CD1c-positive myeloid dendritic cell (primary cell): ENCODE measurements around the gene RFLNA.
"Not testable (repeated sequence)": the region's sequence is repeated elsewhere in the genome, so short reads cannot be mapped to it uniquely, and the experiment has no call there.

Source experiments
- DNase-seq: peaks from one replicate; pipeline ENCODE4 v3.0.0-alpha.2; 2016; ENCODE audit errors: extremely low spot score

RFLNA gene

DNA sequence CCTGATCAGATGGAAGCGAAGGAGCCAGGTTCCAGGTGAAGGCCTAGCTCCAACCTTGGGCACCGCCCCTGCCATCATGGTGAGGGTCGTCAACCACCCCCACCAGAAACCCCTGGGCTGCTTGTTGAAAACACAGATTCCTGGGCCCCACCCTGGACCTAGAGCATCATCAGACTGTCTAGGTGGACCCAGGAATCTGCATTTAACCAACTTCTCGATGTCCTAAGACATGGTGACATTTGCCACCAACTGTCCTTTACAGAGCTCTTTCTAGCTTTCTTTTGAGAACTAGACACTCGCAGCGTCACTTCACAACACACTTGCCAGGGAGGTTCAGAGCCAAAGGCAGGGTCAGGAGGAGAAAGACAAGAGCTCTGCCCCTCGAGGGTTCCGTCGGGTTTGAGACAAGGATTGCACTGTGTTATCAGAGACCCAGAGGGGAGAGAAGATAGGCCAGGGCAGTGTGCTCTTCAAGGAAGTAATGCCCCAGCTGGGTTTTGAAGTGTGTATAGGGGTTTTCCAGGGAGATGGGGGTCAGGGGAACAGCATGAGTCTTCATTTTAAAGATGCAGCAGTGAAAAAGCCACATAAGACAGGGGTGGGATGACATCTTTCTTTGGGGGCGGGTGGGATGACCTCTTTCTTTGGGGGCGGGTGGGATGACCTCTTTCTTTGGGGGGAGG is 24.6 kb downstream of the RFLNA start:
- DNase-seq = no peak

- DNase-seq = peak; percentile 69
Observed at GRCh38 chr12:124321040-124321481, 26.2 kb downstream of the RFLNA start.

- no peak for DNase-seq
Observed at GRCh38 chr12:124321556-124322270, 26.8 kb downstream of the RFLNA start.

DNA sequence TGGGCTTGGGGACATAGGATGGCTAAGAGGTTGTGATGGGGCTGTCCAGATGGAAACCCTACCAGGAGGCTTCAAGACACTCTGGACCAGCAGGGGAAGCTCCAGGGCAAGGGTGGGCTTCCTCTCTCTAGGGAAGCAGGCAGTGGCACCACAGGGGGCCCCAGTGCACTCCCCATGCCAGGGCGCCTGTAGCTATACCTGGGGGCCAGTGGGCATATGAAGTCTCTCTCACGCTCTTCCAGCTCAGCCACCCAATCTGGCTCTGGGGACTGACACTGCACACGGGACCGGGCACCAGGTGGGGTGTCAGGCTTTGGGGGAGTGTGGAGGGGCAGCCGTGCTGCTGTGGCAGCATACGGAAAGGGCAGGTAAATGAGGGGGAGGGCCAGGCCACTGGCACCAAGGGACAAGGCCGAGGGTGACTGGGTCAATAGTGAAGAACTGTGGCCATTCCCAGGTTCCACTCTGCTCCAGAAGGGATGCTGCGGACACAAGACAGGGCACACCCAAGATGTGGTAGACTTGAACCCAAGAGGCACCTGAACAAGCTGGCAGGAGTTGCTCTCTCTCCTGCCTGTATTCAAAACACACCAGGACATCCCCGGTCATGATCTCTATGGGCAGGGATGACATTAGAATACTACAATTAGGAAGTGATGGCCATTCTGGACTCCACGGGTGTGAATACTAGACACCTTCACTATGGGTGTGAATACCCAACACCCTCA is 27.5 kb downstream of the RFLNA start:
- no peak for DNase-seq

GRCh38 chr12:124322999-124323328 is 28.1 kb downstream of the RFLNA start:
- DNase-seq = not testable (repeated sequence)

- no peak for DNase-seq
Observed at GRCh38 chr12:124323771-124324530, 29.1 kb downstream of the RFLNA start.

DNA sequence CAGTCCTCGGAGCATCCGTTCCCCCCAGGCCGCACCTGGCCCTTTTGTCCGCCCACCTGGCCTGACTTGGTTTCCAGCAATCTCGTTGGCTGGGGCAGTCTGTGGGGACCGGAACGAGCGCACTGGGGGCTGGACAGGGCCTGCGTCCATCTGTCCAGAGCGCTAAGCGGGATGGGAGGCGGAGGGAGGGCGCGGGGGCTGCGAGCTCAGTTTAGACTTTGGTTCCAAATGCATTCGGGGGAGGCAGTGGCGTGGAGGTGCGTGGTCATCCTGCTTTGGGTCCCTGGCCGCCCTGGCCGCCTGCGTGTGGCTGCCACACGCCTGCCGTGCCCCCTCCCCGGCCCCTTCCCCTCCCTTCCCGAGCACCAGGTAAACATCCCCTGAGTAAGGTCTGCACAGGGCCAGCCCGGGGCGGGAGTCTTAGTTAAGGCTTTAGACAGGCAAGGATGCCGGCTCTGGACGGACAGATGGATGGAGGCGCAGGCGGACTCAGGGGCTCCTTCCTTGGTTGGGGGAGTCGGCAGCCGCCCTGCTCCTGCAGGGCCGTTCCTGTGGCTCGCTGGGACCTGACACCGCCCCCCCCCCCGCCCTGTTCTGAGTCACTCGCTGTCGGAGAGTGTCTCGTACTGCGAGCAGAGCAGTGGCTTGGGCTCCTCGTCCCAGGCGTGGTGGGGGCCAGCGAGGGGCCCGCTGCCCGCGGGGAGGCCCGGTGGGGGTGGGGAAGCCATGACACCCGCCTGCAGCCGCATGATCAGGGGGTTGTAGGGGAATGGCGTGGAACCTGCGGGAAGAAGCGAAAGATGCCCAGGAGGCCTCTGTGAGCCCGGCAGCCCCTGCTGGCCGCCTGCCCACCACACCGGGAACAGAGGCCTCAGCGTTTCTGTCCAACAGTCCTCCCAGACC is 30.2 kb downstream of the RFLNA start:
- no peak for DNase-seq

DNA sequence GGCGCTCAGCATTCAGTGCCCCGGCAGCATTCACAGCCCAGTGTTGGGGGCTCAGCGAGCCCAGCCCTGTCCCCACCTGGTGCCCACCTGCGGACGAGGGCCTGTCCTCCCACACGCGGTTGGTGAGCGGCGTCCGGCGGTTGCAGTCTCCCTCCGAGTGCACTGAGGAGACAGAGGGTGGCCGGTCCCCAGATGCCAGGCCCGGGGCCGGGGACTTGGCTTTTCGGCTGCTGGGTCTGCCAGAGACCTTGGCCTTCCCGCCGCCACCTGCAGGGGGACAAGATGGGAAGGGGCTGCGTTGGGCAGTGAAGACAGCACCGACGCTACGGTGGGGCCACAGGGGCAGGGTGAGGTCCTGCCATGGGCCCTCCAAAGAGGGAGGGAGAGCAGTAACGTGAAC is 31.2 kb downstream of the RFLNA start:
- DNase-seq = no peak

- no peak for DNase-seq
Observed at GRCh38 chr12:124326871-124327270, 32.0 kb downstream of the RFLNA start.

GRCh38 chr12:124327362-124328043 is 32.6 kb downstream of the RFLNA start:
- no peak for DNase-seq

DNA sequence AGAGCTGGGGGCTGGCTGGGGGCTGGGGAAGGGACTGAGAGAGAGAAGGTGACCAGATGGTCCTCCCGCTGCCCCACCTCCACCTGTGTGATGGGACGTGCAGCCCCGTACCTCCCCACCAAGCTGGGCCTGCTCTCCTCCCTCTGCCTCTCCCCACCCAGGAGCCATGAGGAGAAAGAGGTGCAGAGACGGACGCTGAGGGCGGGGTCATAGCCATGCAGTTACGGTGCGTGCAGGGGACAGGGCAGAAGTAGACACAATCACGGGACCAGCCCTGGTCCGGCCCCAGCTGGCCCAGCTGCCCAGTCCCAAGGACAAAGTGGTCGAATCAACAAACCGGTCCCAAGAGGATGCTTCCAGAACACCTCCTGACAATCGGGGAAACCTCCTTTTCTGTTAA is 33.2 kb downstream of the RFLNA start:
- DNase-seq = no peak

DNA sequence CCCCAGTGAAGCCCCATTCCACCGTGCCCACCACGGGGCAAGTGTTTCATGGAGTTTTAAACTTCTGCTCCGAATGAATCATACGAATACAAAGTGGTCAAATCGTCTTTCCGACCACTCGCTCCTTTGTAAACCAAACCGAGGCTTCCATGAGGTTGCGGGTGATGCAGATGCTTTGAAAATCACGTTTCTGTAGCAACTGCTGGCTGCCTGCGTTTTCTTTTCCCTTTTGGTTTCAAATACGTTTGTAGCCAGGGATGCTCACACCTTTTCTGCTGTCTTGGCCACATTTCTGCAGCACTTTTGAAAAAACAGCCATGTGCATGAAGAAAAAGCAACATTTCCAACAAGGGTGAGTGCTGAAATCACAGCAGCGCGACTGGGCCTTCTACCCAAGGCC is 33.7 kb downstream of the RFLNA start:
- no peak for DNase-seq

GRCh38 chr12:124332058-124332672 is 37.3 kb downstream of the RFLNA start:
- DNase-seq = no peak

DNA sequence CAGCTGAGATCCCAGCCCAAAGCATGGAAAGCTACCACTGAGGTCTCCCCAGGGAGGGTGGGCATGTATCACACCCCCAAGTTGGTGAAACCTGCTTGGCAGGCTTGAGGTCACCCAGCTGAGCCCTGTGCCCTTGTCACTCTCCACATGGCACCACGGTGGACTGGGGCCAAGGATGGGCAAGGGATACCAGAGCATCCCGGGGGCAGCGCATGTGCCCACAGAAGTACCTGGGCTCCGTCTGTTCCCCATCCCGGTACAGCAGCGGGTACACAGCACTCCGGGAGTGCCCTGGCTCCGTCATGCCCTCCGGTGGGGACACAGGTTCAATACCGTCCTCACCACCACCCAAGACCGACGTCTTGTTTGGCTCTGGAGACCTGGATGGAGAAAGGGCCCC is 38.0 kb downstream of the RFLNA start:
- DNase-seq = no peak

DNA sequence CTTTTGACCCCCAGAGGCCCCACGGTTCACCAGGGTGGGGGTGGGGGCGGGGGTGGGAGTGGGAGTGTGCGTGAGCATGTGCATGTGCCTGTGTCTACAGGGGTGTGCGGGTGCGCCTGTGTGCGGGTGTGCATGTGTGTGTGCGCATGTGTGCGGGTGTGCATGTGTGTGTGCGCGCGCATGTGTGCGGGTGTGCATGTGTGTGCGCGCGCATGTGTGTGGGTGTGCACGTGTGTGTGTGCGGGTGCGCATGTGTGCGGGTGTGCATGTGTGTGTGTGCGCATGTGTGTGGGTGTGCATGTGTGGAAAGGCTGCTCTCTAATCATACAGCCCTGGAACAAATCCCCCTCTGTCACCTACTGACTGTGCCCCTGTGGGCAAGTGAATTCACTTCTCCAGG is 38.8 kb downstream of the RFLNA start:
- DNase-seq = no peak

DNA sequence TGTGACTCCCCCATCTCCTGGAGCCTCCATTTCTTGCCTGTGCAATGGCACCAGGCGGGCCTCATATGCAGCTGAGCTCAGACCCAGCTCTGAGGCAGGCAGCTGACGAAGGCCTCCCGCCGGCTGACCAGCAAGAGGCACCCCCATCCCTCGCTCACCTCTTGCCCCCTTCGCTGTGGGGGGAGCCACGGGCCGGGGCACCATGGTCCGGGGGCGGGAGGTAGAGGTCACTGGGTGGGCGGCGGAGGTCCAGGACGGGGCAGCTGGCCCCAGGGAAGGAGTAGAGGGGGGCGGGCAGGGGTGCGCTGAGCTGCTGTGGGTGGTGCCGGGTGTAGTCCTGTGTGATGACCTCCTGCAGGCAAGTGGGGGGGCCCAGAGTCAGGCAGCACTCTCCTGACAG is 39.4 kb downstream of the RFLNA start:
- no peak for DNase-seq

- no peak for DNase-seq
Observed at GRCh38 chr12:124334976-124335375, 40.1 kb downstream of the RFLNA start.

GRCh38 chr12:124335426-124336183 is 40.7 kb downstream of the RFLNA start:
- DNase-seq = no peak

DNA sequence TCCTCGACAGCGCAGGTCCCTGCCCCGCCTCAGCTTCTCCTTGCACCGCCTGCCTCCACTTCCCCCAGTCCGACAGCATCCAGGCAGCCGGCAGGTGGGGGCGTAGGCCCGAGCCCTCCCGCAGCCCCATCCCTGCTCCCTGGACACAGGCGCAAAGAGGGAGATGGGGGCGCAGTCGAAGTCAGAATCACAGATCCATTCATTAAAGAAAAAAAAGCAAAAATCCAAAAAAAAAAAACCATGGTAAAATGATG is 41.2 kb downstream of the RFLNA start:
- no peak for DNase-seq
